Gastrocnemius medialis (tissue), 4 donors: ENCODE results near the gene AFP.

Source experiments
- CTCF ChIP-seq, 5 experiments: fragments of 450-650 bp in 3 of 5; fragments of 200-600 bp in 2 of 5; sonication (generic) in 2 of 5; IDR thresholded peaks in 4 of 5; conservative IDR thresholded peaks in 1 of 5; 1 replicate in 4 of 5; 2 replicates in 1 of 5; pipeline ENCODE4 v1.5.1; 2016 to 2019; ENCODE audit warnings: antibody characterized with exemption in 5 of 5, mild to moderate bottlenecking in 3 of 5, moderate library complexity in 3 of 5
- POLR2A ChIP-seq, 2 donors: fragments of 450-650 bp; IDR thresholded peaks; one replicate each; pipeline ENCODE4 v1.6.1; 2017; ENCODE audit warnings: antibody characterized with exemption in 2 of 2, mild to moderate bottlenecking in 2 of 2, moderate library complexity in 2 of 2

- TF ChIP-seq CTCF (IDR thresholded peaks at IDR 0.05 in 4 of 5, conservative IDR thresholded peaks at IDR 0.05 in 1 of 5) (no peak), POLR2A (IDR thresholded peaks at IDR 0.05) (no peak)
Measured at GRCh38 chr4:73405138-73405537, 30.9 kb upstream of the AFP start.
